K562 (cell line): ENCODE measurements around the gene DELE1. TPM values are rescaled to one million over a fixed set of nuclear protein-coding genes. Genes with fewer than 3 reads are reported as not detected.
A peak's percentile ranks its signal among the peaks of the same experiment; 100 is the strongest.

ENCODE experiments used
- ADNP ChIP-seq: fragments of 200-800 bp; sonication (Bioruptor generic); IDR thresholded peaks from 2 replicates; pipeline ENCODE4 v1.6.1; 2016; ENCODE audit warnings: missing genetic modification characterization, missing compliant biosample characterization
- ARID2 ChIP-seq: fragments of 450-650 bp; IDR thresholded peaks from 2 replicates; pipeline ENCODE4 v1.6.1; 2017; ENCODE audit warnings: antibody characterized with exemption, mild to moderate bottlenecking
- CBFA2T3 ChIP-seq: fragments of 450-650 bp; IDR thresholded peaks from 2 replicates; pipeline ENCODE4 v1.6.1; 2017
- CBX1 ChIP-seq: sonication (generic); IDR thresholded peaks from 2 replicates; pipeline ENCODE4 v1.6.1; 2016; ENCODE audit warnings: antibody characterized with exemption, low read depth, mild to moderate bottlenecking
- KDM2B ChIP-seq: fragments of 250-450 bp; sonication (Bioruptor Pico); IDR thresholded peaks from 2 replicates; pipeline ENCODE4 v1.8.0; 2021; ENCODE audit warnings: mild to moderate bottlenecking, moderate library complexity
- KHSRP ChIP-seq: fragments of 450-650 bp; IDR thresholded peaks from 2 replicates; pipeline ENCODE4 v1.6.1; 2017
- KLF16 ChIP-seq: IDR thresholded peaks from 2 replicates; pipeline ENCODE4 v1.6.1; 2016; ENCODE audit warnings: antibody characterized with exemption
- MAFK ChIP-seq: IDR thresholded peaks from 2 replicates; pipeline ENCODE4 v1.6.1; 2011; ENCODE audit warnings: low read length, improper control_type of control experiment
- NCOA4 ChIP-seq: fragments of 450-650 bp; IDR thresholded peaks from 2 replicates; pipeline ENCODE4 v1.6.1; 2018; ENCODE audit warnings: mild to moderate bottlenecking; ENCODE audit not compliant: partially characterized antibody
- SIN3A ChIP-seq, 2 experiments: fragments of 150-350 bp in 1 of 2; IDR thresholded peaks; 2 replicates each; pipeline ENCODE4 v1.6.1; 2011 to 2016; ENCODE audit warnings: borderline replicate concordance in 2 of 2, low read depth in 2 of 2, low read length in 2 of 2, mild to moderate bottlenecking in 2 of 2, moderate library complexity in 2 of 2; ENCODE audit not compliant: control insufficient read depth in 1 of 2
- SUPT5H ChIP-seq: fragments of 450-650 bp; IDR thresholded peaks from 2 replicates; pipeline ENCODE4 v1.6.1; 2016
- ZBTB8A ChIP-seq: fragments of 450-650 bp; IDR thresholded peaks from 2 replicates; pipeline ENCODE4 v1.6.1; 2018; ENCODE audit warnings: mild to moderate bottlenecking, moderate library complexity; ENCODE audit not compliant: partially characterized antibody
- ZNF274 ChIP-seq: IDR thresholded peaks from 2 replicates; pipeline ENCODE4 v1.6.1; 2011; ENCODE audit warnings: low read depth, mild to moderate bottlenecking, low read length, moderate library complexity, borderline replicate concordance
- ZNF696 ChIP-seq: fragments of 250-450 bp; sonication (Bioruptor Pico); conservative IDR thresholded peaks from 2 replicates; pipeline ENCODE4 v1.4.0; 2020; ENCODE audit warnings: mild to moderate bottlenecking, moderate library complexity
- ZSCAN32 ChIP-seq: fragments of 450-650 bp; formaldehyde crosslinking; IDR thresholded peaks from 2 replicates; pipeline ENCODE4 v1.4.0; 2020; ENCODE audit warnings: mild to moderate bottlenecking, moderate library complexity
- polyA plus RNA-seq, 8 experiments: library from polyadenylated mRNA; depleted of rRNA in 4 of 8; stranded (reverse) in 5 of 8; unstranded in 3 of 8; fragments of >200 nt; fragmentation: Nextera tagmentation in 2 of 8; fragmentation: Illumina TruSeq in 1 of 8; extraction: Ambion mirVana in 2 of 8; extraction: Trizol in 1 of 8; gene quantifications; 2 replicates each; pipeline versions ENCODE4 v1.2.1 to v1.2.3, GENCODE V29; 2011 to 2014; ENCODE audit warnings: inconsistent platforms in 1 of 8, missing spikeins in 1 of 8
- total RNA-seq, 7 experiments: library from RNA; depleted of rRNA in 6 of 7; stranded (reverse); fragments of >200 nt in 6 of 7; fragmentation: Illumina TruSeq in 2 of 7; extraction: Trizol in 2 of 7; gene quantifications; 2 replicates each; pipeline versions ENCODE4 v1.2.1 to v1.2.3, GENCODE V29; 2011 to 2021; ENCODE audit warnings: low replicate concordance in 1 of 7
- TF ChIP-seq, protein P1 (sequence below): sonication (generic); formaldehyde crosslinking; IDR thresholded peaks from 2 replicates; pipeline ENCODE4 v1.4.0; 2020; ENCODE audit warnings: mild to moderate bottlenecking, missing genetic modification reagents
- TF ChIP-seq, protein P2 (sequence below), 2 experiments: fragments of 450-650 bp in 1 of 2; sonication (generic) in 1 of 2; formaldehyde crosslinking in 1 of 2; IDR thresholded peaks in 1 of 2; conservative IDR thresholded peaks in 1 of 2; 2 replicates each; pipeline versions ENCODE4 v1.6.1 to v1.8.1; 2016 to 2023; ENCODE audit warnings: mild to moderate bottlenecking in 2 of 2, moderate library complexity in 2 of 2, inconsistent platforms in 1 of 2, missing genetic modification reagents in 1 of 2
- TF ChIP-seq, protein P3 (sequence below), 2 experiments: fragments of 450-650 bp; conservative IDR thresholded peaks; 2 replicates each; pipeline ENCODE4 v1.6.1; 2017; ENCODE audit warnings: mild to moderate bottlenecking in 2 of 2, moderate library complexity in 2 of 2
- TF ChIP-seq, protein P4 (sequence below): sonication (generic); formaldehyde crosslinking; IDR thresholded peaks from 2 replicates; pipeline ENCODE4 v1.8.0; 2022; ENCODE audit warnings: mild to moderate bottlenecking, missing genetic modification reagents, borderline replicate concordance
- TF ChIP-seq, protein P5 (sequence below): fragments of 450-650 bp; formaldehyde crosslinking; IDR thresholded peaks from 2 replicates; pipeline ENCODE4 v1.4.0; 2022; ENCODE audit warnings: missing genetic modification characterization

DELE1 gene
- total and polyA plus RNA-seq, 9 of the 15 experiments (the other 6 are each of a cell fraction or from before 2014, with no cell fraction given): 16.6 to 74.4 (median 49.8) TPM

DNA sequence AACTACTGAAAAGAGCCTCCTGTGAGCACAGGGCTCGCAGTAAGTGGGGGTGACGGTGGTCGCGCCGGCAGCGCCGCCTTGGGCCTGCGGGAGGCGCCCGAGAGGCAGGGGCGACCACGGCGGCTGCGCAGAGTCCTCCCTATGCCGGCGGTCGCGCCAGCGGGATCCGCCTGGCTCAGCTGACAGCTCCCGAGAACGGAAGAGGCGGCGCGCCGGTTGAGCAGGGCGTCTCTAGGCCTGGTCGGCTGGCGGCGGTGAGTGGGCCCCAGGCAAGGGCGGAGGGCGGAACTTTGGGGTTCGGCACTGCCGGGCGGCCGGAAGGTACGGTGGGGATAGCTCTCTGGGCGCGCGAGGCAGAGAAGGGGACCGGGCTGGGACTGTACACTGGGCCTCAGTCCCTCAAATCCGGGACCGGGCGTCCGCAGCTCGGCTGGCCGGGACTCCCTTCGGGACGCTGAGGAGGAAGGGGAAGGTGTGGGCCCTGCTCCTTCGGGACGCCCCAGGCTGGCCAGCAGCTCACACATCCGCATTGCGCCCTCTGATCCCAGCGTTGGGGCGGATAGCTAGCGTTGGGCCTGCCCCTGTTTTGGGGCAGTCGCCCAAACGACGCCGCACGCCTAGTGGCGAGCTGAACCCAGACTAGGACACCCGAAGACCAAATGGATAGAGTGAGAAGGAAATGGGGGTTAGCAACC is 45.4 kb downstream of the DELE1 start, which contains the start of gene RNF14 (continued):
- TF ChIP-seq MAFK: no peak
- peak; percentile 35; the same call in 1 of the 2 replicates for TF ChIP-seq ARID2
- TF ChIP-seq ADNP (tag): no peak
- TF ChIP-seq SUPT5H: peak; percentile 98
- no peak for TF ChIP-seq ZBTB8A
- TF ChIP-seq, protein P1, sequence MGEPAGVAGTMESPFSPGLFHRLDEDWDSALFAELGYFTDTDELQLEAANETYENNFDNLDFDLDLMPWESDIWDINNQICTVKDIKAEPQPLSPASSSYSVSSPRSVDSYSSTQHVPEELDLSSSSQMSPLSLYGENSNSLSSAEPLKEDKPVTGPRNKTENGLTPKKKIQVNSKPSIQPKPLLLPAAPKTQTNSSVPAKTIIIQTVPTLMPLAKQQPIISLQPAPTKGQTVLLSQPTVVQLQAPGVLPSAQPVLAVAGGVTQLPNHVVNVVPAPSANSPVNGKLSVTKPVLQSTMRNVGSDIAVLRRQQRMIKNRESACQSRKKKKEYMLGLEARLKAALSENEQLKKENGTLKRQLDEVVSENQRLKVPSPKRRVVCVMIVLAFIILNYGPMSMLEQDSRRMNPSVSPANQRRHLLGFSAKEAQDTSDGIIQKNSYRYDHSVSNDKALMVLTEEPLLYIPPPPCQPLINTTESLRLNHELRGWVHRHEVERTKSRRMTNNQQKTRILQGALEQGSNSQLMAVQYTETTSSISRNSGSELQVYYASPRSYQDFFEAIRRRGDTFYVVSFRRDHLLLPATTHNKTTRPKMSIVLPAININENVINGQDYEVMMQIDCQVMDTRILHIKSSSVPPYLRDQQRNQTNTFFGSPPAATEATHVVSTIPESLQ (CRISPR knock-in tag): 0 out of 2 replicates have a peak, but pooled peaks have one; percentile 93
- peak; percentile 73 for TF ChIP-seq ZSCAN32 (CRISPR knock-in tag)
- TF ChIP-seq, protein P2, sequence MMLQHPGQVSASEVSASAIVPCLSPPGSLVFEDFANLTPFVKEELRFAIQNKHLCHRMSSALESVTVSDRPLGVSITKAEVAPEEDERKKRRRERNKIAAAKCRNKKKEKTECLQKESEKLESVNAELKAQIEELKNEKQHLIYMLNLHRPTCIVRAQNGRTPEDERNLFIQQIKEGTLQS (IDR thresholded peaks at IDR 0.05): no peak
- TF ChIP-seq, protein P2 (CRISPR knock-in tag; conservative IDR thresholded peaks at IDR 0.05): no peak
- TF ChIP-seq KHSRP: no peak
- TF ChIP-seq, protein P3, sequence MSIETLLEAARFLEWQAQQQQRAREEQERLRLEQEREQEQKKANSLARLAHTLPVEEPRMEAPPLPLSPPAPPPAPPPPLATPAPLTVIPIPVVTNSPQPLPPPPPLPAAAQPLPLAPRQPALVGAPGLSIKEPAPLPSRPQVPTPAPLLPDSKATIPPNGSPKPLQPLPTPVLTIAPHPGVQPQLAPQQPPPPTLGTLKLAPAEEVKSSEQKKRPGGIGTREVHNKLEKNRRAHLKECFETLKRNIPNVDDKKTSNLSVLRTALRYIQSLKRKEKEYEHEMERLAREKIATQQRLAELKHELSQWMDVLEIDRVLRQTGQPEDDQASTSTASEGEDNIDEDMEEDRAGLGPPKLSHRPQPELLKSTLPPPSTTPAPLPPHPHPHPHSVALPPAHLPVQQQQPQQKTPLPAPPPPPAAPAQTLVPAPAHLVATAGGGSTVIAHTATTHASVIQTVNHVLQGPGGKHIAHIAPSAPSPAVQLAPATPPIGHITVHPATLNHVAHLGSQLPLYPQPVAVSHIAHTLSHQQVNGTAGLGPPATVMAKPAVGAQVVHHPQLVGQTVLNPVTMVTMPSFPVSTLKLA (conservative IDR thresholded peaks at IDR 0.05): peak; percentile 47 to 77
- TF ChIP-seq, protein P4, sequence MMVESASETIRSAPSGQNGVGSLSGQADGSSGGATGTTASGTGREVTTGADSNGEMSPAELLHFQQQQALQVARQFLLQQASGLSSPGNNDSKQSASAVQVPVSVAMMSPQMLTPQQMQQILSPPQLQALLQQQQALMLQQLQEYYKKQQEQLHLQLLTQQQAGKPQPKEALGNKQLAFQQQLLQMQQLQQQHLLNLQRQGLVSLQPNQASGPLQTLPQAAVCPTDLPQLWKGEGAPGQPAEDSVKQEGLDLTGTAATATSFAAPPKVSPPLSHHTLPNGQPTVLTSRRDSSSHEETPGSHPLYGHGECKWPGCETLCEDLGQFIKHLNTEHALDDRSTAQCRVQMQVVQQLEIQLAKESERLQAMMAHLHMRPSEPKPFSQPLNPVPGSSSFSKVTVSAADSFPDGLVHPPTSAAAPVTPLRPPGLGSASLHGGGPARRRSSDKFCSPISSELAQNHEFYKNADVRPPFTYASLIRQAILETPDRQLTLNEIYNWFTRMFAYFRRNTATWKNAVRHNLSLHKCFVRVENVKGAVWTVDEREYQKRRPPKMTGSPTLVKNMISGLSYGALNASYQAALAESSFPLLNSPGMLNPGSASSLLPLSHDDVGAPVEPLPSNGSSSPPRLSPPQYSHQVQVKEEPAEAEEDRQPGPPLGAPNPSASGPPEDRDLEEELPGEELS: no peak
- TF ChIP-seq SIN3A (IDR thresholded peaks at IDR 0.05; ENCODE audit: borderline replicate concordance in 2 of 2, control insufficient read depth in 1 of 2, low read depth in 2 of 2, low read length in 2 of 2): peak in 1 of 2 experiments; percentile 64; a peak in 2 of 4 replicates
- 0 out of 2 replicates have a peak, but pooled peaks have one; percentile 34 for TF ChIP-seq KDM2B
- no peak for TF ChIP-seq NCOA4
- no peak for TF ChIP-seq ZNF274
- peak; percentile 83 for TF ChIP-seq CBX1
- TF ChIP-seq, protein P5, sequence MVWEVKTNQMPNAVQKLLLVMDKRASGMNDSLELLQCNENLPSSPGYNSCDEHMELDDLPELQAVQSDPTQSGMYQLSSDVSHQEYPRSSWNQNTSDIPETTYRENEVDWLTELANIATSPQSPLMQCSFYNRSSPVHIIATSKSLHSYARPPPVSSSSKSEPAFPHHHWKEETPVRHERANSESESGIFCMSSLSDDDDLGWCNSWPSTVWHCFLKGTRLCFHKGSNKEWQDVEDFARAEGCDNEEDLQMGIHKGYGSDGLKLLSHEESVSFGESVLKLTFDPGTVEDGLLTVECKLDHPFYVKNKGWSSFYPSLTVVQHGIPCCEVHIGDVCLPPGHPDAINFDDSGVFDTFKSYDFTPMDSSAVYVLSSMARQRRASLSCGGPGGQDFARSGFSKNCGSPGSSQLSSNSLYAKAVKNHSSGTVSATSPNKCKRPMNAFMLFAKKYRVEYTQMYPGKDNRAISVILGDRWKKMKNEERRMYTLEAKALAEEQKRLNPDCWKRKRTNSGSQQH (CRISPR knock-in tag): no peak
- peak; percentile 80 for TF ChIP-seq KLF16
- no peak for TF ChIP-seq CBFA2T3
- TF ChIP-seq ZNF696 (CRISPR knock-in tag): no peak
